Measurements from ENCODE around the gene PDZD2.

The PDZD2 gene

DNA sequence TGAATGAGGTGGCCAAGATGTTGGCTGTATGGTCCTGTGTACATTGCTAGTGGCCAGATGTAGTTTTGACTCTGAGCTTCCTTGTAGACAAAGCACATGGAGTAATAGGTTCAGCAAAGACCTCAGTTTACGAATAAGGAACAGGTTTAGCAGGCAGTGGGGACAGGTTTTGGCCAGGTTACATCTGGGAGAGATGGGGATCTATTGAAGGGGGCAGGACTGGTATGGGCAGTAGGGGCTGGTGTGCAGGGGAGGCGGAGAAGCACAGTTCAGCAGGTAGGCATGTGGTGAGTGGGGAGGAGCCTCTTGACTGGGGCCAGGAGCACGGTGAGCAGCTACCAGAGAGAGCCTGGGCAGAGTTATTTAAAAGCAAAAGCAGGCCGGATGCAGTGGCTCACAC is 67.3 kb downstream of the PDZD2 start:
- no peak overlapping the region for H3K4me3 ChIP-seq (ENCODE audit: control insufficient read depth, low read depth, low read length)
- TF ChIP-seq, protein P1, sequence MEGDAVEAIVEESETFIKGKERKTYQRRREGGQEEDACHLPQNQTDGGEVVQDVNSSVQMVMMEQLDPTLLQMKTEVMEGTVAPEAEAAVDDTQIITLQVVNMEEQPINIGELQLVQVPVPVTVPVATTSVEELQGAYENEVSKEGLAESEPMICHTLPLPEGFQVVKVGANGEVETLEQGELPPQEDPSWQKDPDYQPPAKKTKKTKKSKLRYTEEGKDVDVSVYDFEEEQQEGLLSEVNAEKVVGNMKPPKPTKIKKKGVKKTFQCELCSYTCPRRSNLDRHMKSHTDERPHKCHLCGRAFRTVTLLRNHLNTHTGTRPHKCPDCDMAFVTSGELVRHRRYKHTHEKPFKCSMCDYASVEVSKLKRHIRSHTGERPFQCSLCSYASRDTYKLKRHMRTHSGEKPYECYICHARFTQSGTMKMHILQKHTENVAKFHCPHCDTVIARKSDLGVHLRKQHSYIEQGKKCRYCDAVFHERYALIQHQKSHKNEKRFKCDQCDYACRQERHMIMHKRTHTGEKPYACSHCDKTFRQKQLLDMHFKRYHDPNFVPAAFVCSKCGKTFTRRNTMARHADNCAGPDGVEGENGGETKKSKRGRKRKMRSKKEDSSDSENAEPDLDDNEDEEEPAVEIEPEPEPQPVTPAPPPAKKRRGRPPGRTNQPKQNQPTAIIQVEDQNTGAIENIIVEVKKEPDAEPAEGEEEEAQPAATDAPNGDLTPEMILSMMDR (IDR thresholded peaks at IDR 0.05; ENCODE audit: control insufficient read depth, insufficient read depth, low read depth, low read length, missing control alignments): no peak
- DNase-seq (ENCODE audit: low read depth): no peak

DNA sequence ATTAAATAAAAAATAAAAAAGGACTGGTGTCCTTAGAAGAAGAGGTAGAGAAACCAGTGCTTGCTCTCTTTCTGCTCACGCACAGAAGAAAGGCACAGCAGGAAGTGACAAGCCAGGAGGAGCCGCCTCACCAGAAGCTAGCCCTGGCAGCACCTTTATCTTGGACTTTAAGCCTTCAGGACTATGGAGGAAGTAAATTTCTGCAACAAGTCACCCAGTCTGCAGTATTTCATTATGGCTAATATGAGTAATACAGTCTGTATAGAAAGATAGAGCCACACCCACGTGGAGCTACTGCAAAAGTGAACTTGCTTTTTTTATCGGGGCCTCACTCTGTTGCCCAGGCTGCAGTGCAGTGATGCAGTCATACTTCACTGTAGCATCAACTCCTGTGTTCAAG is 68.4 kb downstream of the PDZD2 start:
- TF ChIP-seq, protein P1 (IDR thresholded peaks at IDR 0.05; ENCODE audit: control insufficient read depth, insufficient read depth, low read depth, low read length, missing control alignments): no peak

DNA sequence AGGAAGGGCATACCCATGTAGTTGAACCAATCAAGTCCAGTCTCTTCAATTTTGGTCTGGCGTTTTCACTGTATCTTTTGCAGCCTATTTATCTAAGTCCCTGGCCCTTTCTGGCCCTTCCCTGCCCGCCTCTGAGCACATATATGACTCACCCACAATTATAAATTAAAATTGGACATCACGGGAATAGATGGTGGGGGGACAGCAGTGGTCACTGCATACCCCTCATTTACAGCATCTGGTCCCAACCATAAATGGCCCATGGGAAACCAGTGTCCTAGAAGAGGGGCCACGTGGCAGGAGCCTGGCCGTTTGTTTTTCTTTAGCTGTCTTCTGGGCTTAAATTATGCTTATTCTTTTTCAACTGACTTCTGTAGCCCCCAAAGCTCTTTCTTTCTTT is 69.2 kb downstream of the PDZD2 start:
- H3K4me3 ChIP-seq (ENCODE audit: control insufficient read depth, low read depth, low read length): no peak overlapping the region
- DNase-seq (ENCODE audit: low read depth): no peak
- TF ChIP-seq, protein P1 (IDR thresholded peaks at IDR 0.05; ENCODE audit: control insufficient read depth, insufficient read depth, low read depth, low read length, missing control alignments): no peak

More for the DNA sequence above, 68.4 kb downstream of the PDZD2 start:
- H3K4me3 ChIP-seq (ENCODE audit: control insufficient read depth, low read depth, low read length): no peak overlapping the region
- no peak for DNase-seq (ENCODE audit: low read depth)

DNA sequence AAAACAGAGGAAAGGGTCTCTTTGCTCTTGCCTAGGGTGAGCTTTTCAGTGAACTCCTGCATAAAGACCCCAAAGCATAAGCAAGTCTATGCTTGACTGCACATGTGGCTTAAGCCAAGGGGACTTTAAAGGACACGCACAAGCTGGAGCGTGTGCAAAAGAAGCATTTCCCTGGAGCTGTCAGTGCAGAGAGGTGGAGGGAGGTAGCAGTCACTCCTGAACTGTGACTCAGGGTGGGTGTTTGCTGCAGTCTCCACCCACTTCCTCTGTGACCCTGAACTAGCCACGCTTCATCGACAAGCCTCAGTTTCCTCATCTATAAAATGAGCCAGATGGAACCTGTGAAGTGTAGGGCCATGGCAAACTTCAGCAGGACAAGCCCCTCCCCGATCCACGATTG is 72.4 kb downstream of the PDZD2 start:
- no peak for DNase-seq (ENCODE audit: low read depth)
- no peak overlapping the region for H3K4me3 ChIP-seq (ENCODE audit: control insufficient read depth, low read depth, low read length)
- TF ChIP-seq, protein P1 (IDR thresholded peaks at IDR 0.05; ENCODE audit: control insufficient read depth, insufficient read depth, low read depth, low read length, missing control alignments): no peak

DNA sequence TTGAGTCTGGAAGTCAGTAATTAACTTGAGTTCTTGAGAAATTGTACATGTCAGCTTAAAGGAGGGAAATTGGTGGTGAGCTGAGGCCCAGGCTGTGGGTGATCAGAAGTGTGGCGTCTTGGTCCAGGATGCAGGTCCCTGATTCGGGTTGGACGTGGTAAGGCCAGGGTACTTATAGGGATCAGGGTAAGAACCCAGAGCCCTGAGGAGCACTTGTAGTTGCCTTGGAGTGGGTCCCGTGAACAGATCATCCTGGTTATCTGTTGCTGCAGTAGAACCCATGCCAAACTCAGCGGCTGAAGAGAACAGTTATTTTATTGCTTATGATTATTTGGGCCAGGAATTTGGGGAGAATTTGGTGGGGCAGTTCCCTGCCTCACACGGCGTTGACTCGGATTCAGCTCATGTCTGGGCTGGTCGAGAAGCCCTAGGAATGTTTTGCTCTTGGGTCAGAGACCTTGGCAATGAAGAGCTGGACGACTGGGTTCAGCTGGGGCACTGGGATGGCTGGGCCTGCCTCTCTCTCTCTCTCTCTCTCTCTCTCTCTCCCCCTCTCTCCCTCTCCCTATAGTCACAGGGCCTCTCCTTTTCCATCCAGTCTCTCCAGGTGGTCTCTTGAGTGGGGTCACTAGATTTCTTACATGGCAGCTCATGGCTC is 73.1 kb downstream of the PDZD2 start:
- TF ChIP-seq, protein P1 (IDR thresholded peaks at IDR 0.05; ENCODE audit: control insufficient read depth, insufficient read depth, low read depth, low read length, missing control alignments): no peak
- H3K4me3 ChIP-seq (ENCODE audit: control insufficient read depth, low read depth, low read length): no peak overlapping the region
- no peak for DNase-seq (ENCODE audit: low read depth)

DNA sequence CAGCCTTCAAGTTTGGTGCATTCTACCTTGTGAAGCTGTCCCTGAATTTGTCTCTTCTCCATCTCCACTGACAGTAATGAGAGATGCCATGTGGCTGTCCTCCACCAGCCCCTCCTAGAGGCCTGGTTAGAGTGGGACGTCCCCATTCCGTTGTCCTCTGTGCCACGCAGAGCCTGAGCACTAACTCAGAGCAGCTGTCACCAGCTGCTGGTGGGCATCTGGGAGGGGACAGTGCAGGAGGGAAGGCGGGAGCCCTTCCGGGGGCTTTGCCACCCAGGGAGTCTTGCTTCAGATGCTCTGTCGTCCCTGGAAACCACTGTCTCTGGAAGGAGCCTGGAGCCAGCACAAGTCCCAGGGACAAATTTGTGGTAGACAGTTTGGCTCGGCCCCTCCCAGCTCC is 78.6 kb downstream of the PDZD2 start:
- DNase-seq (ENCODE audit: low read depth): no peak
- TF ChIP-seq, protein P1 (IDR thresholded peaks at IDR 0.05; ENCODE audit: control insufficient read depth, insufficient read depth, low read depth, low read length, missing control alignments): no peak
- no peak overlapping the region for H3K4me3 ChIP-seq (ENCODE audit: control insufficient read depth, low read depth, low read length)
